WTC11 (cell line): Measurements from ENCODE around the gene GLYATL1B.
"Not testable (repeated sequence)": the region's sequence is repeated elsewhere in the genome, so short reads cannot be mapped to it uniquely, and the experiment has no call there.

Experiments used
- CREB1 ChIP-seq: sonication (generic); formaldehyde crosslinking; IDR thresholded peaks from 2 replicates; pipeline ENCODE4 v1.8.0; 2023; ENCODE audit warnings: mild to moderate bottlenecking, missing genetic modification reagents
- ELF4 ChIP-seq: sonication (generic); formaldehyde crosslinking; IDR thresholded peaks from 2 replicates; pipeline ENCODE4 v1.8.1; 2022; ENCODE audit warnings: low read depth, mild to moderate bottlenecking, moderate library complexity, missing genetic modification reagents
- FOXJ3 ChIP-seq: sonication (generic); formaldehyde crosslinking; IDR thresholded peaks from 2 replicates; pipeline ENCODE4 v1.9.0; 2021; ENCODE audit warnings: missing genetic modification reagents, mild to moderate bottlenecking, borderline replicate concordance
- GABPB1 ChIP-seq: sonication (generic); formaldehyde crosslinking; IDR thresholded peaks from 2 replicates; pipeline ENCODE4 v1.8.1; 2023; ENCODE audit warnings: mild to moderate bottlenecking, missing genetic modification reagents
- NFYB ChIP-seq: sonication (generic); formaldehyde crosslinking; conservative IDR thresholded peaks from 2 replicates; pipeline ENCODE4 v1.8.0; 2022; ENCODE audit warnings: low read depth, missing genetic modification reagents
- RELA ChIP-seq: sonication (generic); formaldehyde crosslinking; IDR thresholded peaks from 2 replicates; pipeline ENCODE4 v1.8.1; 2022; ENCODE audit warnings: missing genetic modification reagents, mild to moderate bottlenecking, borderline replicate concordance
- RORB ChIP-seq: fragments of 250-450 bp; sonication (Bioruptor Pico); IDR thresholded peaks from 2 replicates; pipeline ENCODE4 v1.9.0; 2021; ENCODE audit warnings: mild to moderate bottlenecking
- TEAD4 ChIP-seq: sonication (generic); formaldehyde crosslinking; IDR thresholded peaks from 2 replicates; pipeline ENCODE4 v1.8.0; 2022; ENCODE audit warnings: mild to moderate bottlenecking, missing genetic modification reagents
- TF ChIP-seq, protein P1 (sequence below): sonication (generic); formaldehyde crosslinking; IDR thresholded peaks from 2 replicates; pipeline ENCODE4 v1.8.0; 2022; ENCODE audit warnings: mild to moderate bottlenecking, missing genetic modification reagents
- TF ChIP-seq, protein P2 (sequence below): fragments of 200-600 bp; IDR thresholded peaks from 2 replicates; pipeline ENCODE4 v1.8.0; 2022; ENCODE audit warnings: antibody characterized with exemption
- TF ChIP-seq, protein P3 (sequence below): sonication (generic); formaldehyde crosslinking; IDR thresholded peaks from 2 replicates; pipeline ENCODE4 v1.8.0; 2023; ENCODE audit warnings: mild to moderate bottlenecking, missing genetic modification reagents
- TF ChIP-seq, protein P4 (sequence below): sonication (generic); formaldehyde crosslinking; IDR thresholded peaks from 2 replicates; pipeline ENCODE4 v1.8.1; 2023; ENCODE audit warnings: mild to moderate bottlenecking, missing genetic modification reagents, moderate library complexity

DNA sequence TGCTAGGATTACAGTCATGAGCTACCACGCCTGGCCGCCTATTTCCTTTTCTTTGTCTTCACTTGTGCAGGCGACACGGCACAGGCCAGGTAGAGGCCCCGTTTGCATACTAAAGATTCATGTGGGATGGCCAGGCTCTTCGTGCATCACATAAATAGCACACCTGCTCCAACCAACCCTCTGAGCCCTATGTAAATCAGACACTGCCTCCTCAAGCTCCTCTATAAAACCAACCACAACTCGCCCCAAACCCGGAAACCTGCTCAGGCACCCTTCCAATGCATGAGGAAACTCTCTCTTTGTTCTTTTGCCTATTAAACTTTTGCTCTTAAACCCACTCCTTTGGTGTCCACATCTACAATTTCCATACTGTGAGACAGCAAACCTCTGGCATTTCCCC, 11.8 kb downstream of the GLYATL1B start:
- not testable (repeated sequence) for TF ChIP-seq CREB1; RORB; FOXJ3 (CRISPR knock-in tag); NFYB (CRISPR knock-in tag); GABPB1 (CRISPR knock-in tag); ELF4 (CRISPR knock-in tag); TEAD4; RELA (CRISPR knock-in tag)
- TF ChIP-seq, protein P1, sequence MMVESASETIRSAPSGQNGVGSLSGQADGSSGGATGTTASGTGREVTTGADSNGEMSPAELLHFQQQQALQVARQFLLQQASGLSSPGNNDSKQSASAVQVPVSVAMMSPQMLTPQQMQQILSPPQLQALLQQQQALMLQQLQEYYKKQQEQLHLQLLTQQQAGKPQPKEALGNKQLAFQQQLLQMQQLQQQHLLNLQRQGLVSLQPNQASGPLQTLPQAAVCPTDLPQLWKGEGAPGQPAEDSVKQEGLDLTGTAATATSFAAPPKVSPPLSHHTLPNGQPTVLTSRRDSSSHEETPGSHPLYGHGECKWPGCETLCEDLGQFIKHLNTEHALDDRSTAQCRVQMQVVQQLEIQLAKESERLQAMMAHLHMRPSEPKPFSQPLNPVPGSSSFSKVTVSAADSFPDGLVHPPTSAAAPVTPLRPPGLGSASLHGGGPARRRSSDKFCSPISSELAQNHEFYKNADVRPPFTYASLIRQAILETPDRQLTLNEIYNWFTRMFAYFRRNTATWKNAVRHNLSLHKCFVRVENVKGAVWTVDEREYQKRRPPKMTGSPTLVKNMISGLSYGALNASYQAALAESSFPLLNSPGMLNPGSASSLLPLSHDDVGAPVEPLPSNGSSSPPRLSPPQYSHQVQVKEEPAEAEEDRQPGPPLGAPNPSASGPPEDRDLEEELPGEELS (CRISPR knock-in tag) = not testable (repeated sequence)
- TF ChIP-seq, protein P2, sequence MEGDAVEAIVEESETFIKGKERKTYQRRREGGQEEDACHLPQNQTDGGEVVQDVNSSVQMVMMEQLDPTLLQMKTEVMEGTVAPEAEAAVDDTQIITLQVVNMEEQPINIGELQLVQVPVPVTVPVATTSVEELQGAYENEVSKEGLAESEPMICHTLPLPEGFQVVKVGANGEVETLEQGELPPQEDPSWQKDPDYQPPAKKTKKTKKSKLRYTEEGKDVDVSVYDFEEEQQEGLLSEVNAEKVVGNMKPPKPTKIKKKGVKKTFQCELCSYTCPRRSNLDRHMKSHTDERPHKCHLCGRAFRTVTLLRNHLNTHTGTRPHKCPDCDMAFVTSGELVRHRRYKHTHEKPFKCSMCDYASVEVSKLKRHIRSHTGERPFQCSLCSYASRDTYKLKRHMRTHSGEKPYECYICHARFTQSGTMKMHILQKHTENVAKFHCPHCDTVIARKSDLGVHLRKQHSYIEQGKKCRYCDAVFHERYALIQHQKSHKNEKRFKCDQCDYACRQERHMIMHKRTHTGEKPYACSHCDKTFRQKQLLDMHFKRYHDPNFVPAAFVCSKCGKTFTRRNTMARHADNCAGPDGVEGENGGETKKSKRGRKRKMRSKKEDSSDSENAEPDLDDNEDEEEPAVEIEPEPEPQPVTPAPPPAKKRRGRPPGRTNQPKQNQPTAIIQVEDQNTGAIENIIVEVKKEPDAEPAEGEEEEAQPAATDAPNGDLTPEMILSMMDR = not testable (repeated sequence)
- TF ChIP-seq, protein P3, sequence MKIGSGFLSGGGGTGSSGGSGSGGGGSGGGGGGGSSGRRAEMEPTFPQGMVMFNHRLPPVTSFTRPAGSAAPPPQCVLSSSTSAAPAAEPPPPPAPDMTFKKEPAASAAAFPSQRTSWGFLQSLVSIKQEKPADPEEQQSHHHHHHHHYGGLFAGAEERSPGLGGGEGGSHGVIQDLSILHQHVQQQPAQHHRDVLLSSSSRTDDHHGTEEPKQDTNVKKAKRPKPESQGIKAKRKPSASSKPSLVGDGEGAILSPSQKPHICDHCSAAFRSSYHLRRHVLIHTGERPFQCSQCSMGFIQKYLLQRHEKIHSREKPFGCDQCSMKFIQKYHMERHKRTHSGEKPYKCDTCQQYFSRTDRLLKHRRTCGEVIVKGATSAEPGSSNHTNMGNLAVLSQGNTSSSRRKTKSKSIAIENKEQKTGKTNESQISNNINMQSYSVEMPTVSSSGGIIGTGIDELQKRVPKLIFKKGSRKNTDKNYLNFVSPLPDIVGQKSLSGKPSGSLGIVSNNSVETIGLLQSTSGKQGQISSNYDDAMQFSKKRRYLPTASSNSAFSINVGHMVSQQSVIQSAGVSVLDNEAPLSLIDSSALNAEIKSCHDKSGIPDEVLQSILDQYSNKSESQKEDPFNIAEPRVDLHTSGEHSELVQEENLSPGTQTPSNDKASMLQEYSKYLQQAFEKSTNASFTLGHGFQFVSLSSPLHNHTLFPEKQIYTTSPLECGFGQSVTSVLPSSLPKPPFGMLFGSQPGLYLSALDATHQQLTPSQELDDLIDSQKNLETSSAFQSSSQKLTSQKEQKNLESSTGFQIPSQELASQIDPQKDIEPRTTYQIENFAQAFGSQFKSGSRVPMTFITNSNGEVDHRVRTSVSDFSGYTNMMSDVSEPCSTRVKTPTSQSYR (CRISPR knock-in tag) = not testable (repeated sequence)
- TF ChIP-seq, protein P4, sequence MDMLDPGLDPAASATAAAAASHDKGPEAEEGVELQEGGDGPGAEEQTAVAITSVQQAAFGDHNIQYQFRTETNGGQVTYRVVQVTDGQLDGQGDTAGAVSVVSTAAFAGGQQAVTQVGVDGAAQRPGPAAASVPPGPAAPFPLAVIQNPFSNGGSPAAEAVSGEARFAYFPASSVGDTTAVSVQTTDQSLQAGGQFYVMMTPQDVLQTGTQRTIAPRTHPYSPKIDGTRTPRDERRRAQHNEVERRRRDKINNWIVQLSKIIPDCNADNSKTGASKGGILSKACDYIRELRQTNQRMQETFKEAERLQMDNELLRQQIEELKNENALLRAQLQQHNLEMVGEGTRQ (CRISPR knock-in tag) = not testable (repeated sequence)
